ENCODE data around the gene LCN6. TPM values are rescaled to one million over a fixed set of nuclear protein-coding genes. Genes with fewer than 3 reads are reported as not detected.

LCN6 gene
- total and polyA plus RNA-seq, 2 of the 13 experiments (the other 11 are each of a cell fraction or from before 2014, with no cell fraction given) = not detected

DNA sequence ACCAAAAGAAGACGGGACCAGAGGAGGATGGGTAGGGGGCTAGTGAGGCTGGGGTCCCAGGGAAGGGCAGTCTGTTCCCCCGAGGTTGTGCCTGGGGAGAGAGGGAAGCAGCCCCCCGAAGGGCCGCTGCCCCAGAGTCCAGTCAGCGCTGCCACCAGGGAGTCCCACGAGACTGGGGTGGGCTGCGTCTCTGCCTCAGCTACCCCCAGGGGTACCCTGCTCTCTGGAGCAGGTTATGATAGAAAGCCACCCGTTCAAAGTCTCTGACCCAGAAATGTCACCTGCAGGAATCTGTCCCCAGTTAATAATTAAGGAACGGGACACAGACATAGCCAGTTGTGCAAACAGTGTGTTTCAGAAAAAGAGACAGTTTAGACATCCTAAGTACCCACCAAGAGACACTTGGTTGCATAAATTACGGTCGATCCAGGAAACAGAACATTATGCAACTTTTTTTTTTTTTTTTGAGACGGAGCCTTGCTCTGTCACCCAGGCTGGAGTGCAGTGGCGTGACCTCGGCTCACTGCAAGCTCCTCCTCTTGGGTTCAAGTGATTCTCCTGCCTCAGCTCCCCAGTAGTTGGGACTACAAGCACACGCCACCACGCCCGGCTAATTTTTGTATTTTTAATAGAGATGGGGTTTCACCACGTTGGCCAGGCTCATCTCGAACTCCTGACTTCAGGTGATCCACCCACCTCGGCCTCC, 50.4 kb downstream of the LCN6 start (continued):
- TF ChIP-seq, protein P1, sequence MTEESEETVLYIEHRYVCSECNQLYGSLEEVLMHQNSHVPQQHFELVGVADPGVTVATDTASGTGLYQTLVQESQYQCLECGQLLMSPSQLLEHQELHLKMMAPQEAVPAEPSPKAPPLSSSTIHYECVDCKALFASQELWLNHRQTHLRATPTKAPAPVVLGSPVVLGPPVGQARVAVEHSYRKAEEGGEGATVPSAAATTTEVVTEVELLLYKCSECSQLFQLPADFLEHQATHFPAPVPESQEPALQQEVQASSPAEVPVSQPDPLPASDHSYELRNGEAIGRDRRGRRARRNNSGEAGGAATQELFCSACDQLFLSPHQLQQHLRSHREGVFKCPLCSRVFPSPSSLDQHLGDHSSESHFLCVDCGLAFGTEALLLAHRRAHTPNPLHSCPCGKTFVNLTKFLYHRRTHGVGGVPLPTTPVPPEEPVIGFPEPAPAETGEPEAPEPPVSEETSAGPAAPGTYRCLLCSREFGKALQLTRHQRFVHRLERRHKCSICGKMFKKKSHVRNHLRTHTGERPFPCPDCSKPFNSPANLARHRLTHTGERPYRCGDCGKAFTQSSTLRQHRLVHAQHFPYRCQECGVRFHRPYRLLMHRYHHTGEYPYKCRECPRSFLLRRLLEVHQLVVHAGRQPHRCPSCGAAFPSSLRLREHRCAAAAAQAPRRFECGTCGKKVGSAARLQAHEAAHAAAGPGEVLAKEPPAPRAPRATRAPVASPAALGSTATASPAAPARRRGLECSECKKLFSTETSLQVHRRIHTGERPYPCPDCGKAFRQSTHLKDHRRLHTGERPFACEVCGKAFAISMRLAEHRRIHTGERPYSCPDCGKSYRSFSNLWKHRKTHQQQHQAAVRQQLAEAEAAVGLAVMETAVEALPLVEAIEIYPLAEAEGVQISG (CRISPR knock-in tag; IDR thresholded peaks at IDR 0.05) = 0 out of 2 replicates have a peak, but pooled peaks have one; percentile 29
- TF ChIP-seq FOXA1 (IDR thresholded peaks at IDR 0.05) (no peak), FOXA1 (CRISPR knock-in tag; IDR thresholded peaks at IDR 0.05) (peak; percentile 34; the same call in 1 of the 2 replicates), YY1 (IDR thresholded peaks at IDR 0.05; ENCODE audit: insufficient read depth, insufficient replicate concordance, low read depth, low read length) (no peak), SP2 (CRISPR knock-in tag; IDR thresholded peaks at IDR 0.05) (no peak), RBM22 (optimal IDR thresholded peaks at IDR 0.05; ENCODE audit: low read length) (no peak), SRF (IDR thresholded peaks at IDR 0.05; ENCODE audit: low read depth, low read length) (no peak), PRPF4 (IDR thresholded peaks at IDR 0.05; ENCODE audit: low read depth, low read length, poor library complexity, severe bottlenecking) (no peak), ISX (CRISPR knock-in tag; conservative IDR thresholded peaks at IDR 0.05) (no peak), HMGA1 (CRISPR knock-in tag; conservative IDR thresholded peaks at IDR 0.05) (no peak), ZNF549 (CRISPR knock-in tag; IDR thresholded peaks at IDR 0.05) (no peak), ZNF589 (CRISPR knock-in tag; conservative IDR thresholded peaks at IDR 0.05) (no peak), ZMYM4 (CRISPR knock-in tag; IDR thresholded peaks at IDR 0.05) (no peak), ZNF660 (CRISPR knock-in tag; IDR thresholded peaks at IDR 0.05; ENCODE audit: borderline replicate concordance, low read depth) (no peak), NONO (IDR thresholded peaks at IDR 0.05) (no peak), NONO (CRISPR knock-in tag; conservative IDR thresholded peaks at IDR 0.05) (no peak), DMAP1 (CRISPR knock-in tag; IDR thresholded peaks at IDR 0.05) (no peak), SOX5 (CRISPR knock-in tag; IDR thresholded peaks at IDR 0.05; ENCODE audit: borderline replicate concordance) (peak; percentile 71; the same call in 1 of the 2 replicates), ZSCAN9 (CRISPR knock-in tag; IDR thresholded peaks at IDR 0.05; ENCODE audit: borderline replicate concordance) (no peak), CCDC6 (CRISPR knock-in tag; IDR thresholded peaks at IDR 0.05) (no peak), ZSCAN21 (CRISPR knock-in tag; IDR thresholded peaks at IDR 0.05; ENCODE audit: borderline replicate concordance) (no peak), RBFOX2 (IDR thresholded peaks at IDR 0.05; ENCODE audit: low read depth, low read length) (no peak), ZNF878 (CRISPR knock-in tag; IDR thresholded peaks at IDR 0.05) (no peak)
- TF ChIP-seq, protein P2, sequence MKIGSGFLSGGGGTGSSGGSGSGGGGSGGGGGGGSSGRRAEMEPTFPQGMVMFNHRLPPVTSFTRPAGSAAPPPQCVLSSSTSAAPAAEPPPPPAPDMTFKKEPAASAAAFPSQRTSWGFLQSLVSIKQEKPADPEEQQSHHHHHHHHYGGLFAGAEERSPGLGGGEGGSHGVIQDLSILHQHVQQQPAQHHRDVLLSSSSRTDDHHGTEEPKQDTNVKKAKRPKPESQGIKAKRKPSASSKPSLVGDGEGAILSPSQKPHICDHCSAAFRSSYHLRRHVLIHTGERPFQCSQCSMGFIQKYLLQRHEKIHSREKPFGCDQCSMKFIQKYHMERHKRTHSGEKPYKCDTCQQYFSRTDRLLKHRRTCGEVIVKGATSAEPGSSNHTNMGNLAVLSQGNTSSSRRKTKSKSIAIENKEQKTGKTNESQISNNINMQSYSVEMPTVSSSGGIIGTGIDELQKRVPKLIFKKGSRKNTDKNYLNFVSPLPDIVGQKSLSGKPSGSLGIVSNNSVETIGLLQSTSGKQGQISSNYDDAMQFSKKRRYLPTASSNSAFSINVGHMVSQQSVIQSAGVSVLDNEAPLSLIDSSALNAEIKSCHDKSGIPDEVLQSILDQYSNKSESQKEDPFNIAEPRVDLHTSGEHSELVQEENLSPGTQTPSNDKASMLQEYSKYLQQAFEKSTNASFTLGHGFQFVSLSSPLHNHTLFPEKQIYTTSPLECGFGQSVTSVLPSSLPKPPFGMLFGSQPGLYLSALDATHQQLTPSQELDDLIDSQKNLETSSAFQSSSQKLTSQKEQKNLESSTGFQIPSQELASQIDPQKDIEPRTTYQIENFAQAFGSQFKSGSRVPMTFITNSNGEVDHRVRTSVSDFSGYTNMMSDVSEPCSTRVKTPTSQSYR (CRISPR knock-in tag; IDR thresholded peaks at IDR 0.05; ENCODE audit: borderline replicate concordance) = peak; percentile 12; the same call in 1 of the 2 replicates
- TF ChIP-seq, protein P3, sequence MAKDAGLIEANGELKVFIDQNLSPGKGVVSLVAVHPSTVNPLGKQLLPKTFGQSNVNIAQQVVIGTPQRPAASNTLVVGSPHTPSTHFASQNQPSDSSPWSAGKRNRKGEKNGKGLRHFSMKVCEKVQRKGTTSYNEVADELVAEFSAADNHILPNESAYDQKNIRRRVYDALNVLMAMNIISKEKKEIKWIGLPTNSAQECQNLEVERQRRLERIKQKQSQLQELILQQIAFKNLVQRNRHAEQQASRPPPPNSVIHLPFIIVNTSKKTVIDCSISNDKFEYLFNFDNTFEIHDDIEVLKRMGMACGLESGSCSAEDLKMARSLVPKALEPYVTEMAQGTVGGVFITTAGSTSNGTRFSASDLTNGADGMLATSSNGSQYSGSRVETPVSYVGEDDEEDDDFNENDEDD (CRISPR knock-in tag; IDR thresholded peaks at IDR 0.05; ENCODE audit: borderline replicate concordance) = no peak
